GM18951 (cell line): ENCODE measurements around the gene POLR3K.
"Not testable (repeated sequence)": the region's sequence is repeated elsewhere in the genome, so short reads cannot be mapped to it uniquely, and the experiment has no call there.

Source experiments
- POLR2A ChIP-seq: IDR thresholded peaks from 4 replicates; pipeline ENCODE4 v1.6.1; 2011; ENCODE audit warnings: mild to moderate bottlenecking; ENCODE audit not compliant: insufficient read length, insufficient read depth; ENCODE audit errors: extremely low read depth
- in situ Hi-C: fragments of 300-500 bp; cut with MboI; formaldehyde crosslinking; loops from one replicate; pipeline ENCODE4 v1.12.0; 2022; ENCODE audit warnings: low sequenced_read_pairs, mixed read lengths, inconsistent platforms; ENCODE audit not compliant: unreplicated experiment

Gene POLR3K

GRCh38 chr16:55571-56136 lies 2.2 kb upstream of the POLR3K start:
- TF ChIP-seq POLR2A, result no peak
- in situ Hi-C loops, result no loop called here

GRCh38 chr16:54237-54581 lies 801 bp upstream of the POLR3K start:
- in situ Hi-C loops, result no loop called here

GRCh38 chr16:50769-51591 lies 2.4 kb downstream of the POLR3K start:
- no peak for TF ChIP-seq POLR2A
- in situ Hi-C loops, result no loop called here

More at GRCh38 chr16:54237-54581, 801 bp upstream of the POLR3K start:
- TF ChIP-seq POLR2A, result no peak

GRCh38 chr16:47234-47633 lies 6.2 kb downstream of the POLR3K start:
- in situ Hi-C loops, result no loop called here
- TF ChIP-seq POLR2A, result no peak

GRCh38 chr16:46510-46909 lies 6.9 kb downstream of the POLR3K start:
- in situ Hi-C loops, result not testable (repeated sequence)

GRCh38 chr16:45454-45853 lies 8.0 kb downstream of the POLR3K start:
- TF ChIP-seq POLR2A, result no peak

GRCh38 chr16:44655-45054 lies 8.8 kb downstream of the POLR3K start:
- in situ Hi-C loops, result no loop called here
- TF ChIP-seq POLR2A, result no peak

More at GRCh38 chr16:45454-45853, 8.0 kb downstream of the POLR3K start:
- in situ Hi-C loops, result no loop called here

GRCh38 chr16:43294-43693 lies 10.1 kb downstream of the POLR3K start:
- no peak for TF ChIP-seq POLR2A
- in situ Hi-C loops, result no loop called here

GRCh38 chr16:42691-43090 lies 10.7 kb downstream of the POLR3K start:
- in situ Hi-C loops, result no loop called here
- TF ChIP-seq POLR2A, result no peak

GRCh38 chr16:42069-42457 lies 11.3 kb downstream of the POLR3K start:
- TF ChIP-seq POLR2A, result no peak
- in situ Hi-C loops, result no loop called here

GRCh38 chr16:41439-42068 lies 11.9 kb downstream of the POLR3K start:
- TF ChIP-seq POLR2A, result no peak
- in situ Hi-C loops, result no loop called here

- TF ChIP-seq POLR2A, result peak; percentile 32
- in situ Hi-C loops, result no loop called here
These were observed 14.2 kb downstream of the POLR3K start for GRCh38 chr16:38941-39892.

- in situ Hi-C loops, result not testable (repeated sequence)
These were observed 15.2 kb downstream of the POLR3K start for GRCh38 chr16:38206-38605.

GRCh38 chr16:37511-37910 lies 15.9 kb downstream of the POLR3K start:
- in situ Hi-C loops, result no loop called here
- TF ChIP-seq POLR2A, result no peak
